ENCODE measurements around the gene PLOD1.

The PLOD1 gene

DNA sequence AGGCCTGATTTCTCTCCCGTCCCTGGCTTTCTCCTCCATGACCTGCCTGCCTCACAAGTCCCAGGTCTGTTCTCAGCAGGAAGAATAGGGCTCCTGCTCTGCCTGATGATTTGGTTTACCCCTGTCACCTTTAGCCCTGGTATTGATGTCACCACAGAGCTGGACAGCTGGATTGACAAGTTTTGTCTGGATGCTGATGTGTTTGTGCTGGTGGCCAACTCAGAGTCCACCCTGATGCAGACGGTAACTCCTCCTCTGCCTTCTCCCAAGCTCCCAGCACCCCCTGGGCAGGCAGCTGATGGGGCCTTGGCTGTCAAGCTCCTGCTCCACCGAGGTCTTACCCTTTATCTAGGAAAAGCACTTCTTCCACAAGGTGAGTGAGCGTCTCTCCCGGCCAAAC, 64.1 kb downstream of the PLOD1 start:
- H3K36me3 ChIP-seq (ENCODE audit: control insufficient read depth, low read length): peaks cover 77% of the 10 kb centered on the region
- no peaks in the 10 kb centered on the region for H3K4me1 ChIP-seq (ENCODE audit: control insufficient read depth, low read length)
- no peaks in the 10 kb centered on the region for H4K20me1 ChIP-seq (ENCODE audit: control insufficient read depth, insufficient read depth, low read depth, low read length)
- H3K9me2 ChIP-seq (replicated peaks; ENCODE audit: control insufficient read depth, low read length): no peaks in the 10 kb centered on the region
- no peak overlapping the region for H3K4me3 ChIP-seq (ENCODE audit: low read length)
- no peaks in the 10 kb centered on the region; the same call in 1 of the 2 replicates for H3F3A ChIP-seq (ENCODE audit: control insufficient read depth, insufficient read depth)
- no peaks in the 10 kb centered on the region for H3K27me3 ChIP-seq (ENCODE audit: control insufficient read depth, low read length)
- no peak overlapping the region for H3K4me2 ChIP-seq (ENCODE audit: low read length)
- no peaks in the 10 kb centered on the region for H3K9me3 ChIP-seq (ENCODE audit: control insufficient read depth, insufficient read depth, low read length)
- H3K27ac ChIP-seq (ENCODE audit: low read depth, low read length): no peak overlapping the region
- no peaks in the 10 kb centered on the region for H3K79me2 ChIP-seq (ENCODE audit: control insufficient read depth, low read length)
- TF ChIP-seq, protein P1, sequence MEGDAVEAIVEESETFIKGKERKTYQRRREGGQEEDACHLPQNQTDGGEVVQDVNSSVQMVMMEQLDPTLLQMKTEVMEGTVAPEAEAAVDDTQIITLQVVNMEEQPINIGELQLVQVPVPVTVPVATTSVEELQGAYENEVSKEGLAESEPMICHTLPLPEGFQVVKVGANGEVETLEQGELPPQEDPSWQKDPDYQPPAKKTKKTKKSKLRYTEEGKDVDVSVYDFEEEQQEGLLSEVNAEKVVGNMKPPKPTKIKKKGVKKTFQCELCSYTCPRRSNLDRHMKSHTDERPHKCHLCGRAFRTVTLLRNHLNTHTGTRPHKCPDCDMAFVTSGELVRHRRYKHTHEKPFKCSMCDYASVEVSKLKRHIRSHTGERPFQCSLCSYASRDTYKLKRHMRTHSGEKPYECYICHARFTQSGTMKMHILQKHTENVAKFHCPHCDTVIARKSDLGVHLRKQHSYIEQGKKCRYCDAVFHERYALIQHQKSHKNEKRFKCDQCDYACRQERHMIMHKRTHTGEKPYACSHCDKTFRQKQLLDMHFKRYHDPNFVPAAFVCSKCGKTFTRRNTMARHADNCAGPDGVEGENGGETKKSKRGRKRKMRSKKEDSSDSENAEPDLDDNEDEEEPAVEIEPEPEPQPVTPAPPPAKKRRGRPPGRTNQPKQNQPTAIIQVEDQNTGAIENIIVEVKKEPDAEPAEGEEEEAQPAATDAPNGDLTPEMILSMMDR (IDR thresholded peaks at IDR 0.05; ENCODE audit: low read depth, low read length, poor library complexity, severe bottlenecking): no peak
- no peak for TF ChIP-seq EZH2phosphoT487 (IDR thresholded peaks at IDR 0.05; ENCODE audit: borderline replicate concordance, low read length)

DNA sequence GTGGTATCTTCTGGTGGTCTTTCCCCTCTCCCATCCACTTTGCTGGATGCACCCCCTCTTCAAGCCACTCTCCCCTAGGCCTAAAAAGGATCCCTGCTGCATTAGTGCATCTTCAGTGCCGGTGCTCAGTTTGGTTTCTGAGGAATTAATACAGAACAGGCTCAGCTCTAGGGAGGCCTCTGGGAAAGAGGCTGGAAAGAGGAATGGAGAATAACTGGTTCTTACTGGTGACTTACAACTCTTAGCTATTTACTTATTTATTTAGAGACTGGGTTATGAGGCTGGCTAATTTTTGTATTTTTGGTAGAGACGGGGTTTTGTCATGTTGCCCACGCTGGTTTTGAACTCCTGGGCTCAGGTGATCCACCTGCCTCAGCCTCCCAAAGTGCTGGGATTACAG, 64.7 kb downstream of the PLOD1 start:
- no peak overlapping the region for H3K27ac ChIP-seq (ENCODE audit: low read depth, low read length)
- H3K79me2 ChIP-seq (ENCODE audit: control insufficient read depth, low read length): no peaks in the 10 kb centered on the region
- H3K4me2 ChIP-seq (ENCODE audit: low read length): no peak overlapping the region
- no peaks in the 10 kb centered on the region for H3K9me3 ChIP-seq (ENCODE audit: control insufficient read depth, insufficient read depth, low read length)
- H3K27me3 ChIP-seq (ENCODE audit: control insufficient read depth, low read length): no peaks in the 10 kb centered on the region
- TF ChIP-seq EZH2phosphoT487 (IDR thresholded peaks at IDR 0.05; ENCODE audit: borderline replicate concordance, low read length): no peak
- TF ChIP-seq, protein P1 (IDR thresholded peaks at IDR 0.05; ENCODE audit: low read depth, low read length, poor library complexity, severe bottlenecking): no peak
- H3K4me1 ChIP-seq (ENCODE audit: control insufficient read depth, low read length): no peaks in the 10 kb centered on the region
- H3K4me3 ChIP-seq (ENCODE audit: low read length): no peak overlapping the region
- H4K20me1 ChIP-seq (ENCODE audit: control insufficient read depth, insufficient read depth, low read depth, low read length): no peaks in the 10 kb centered on the region
- H3K36me3 ChIP-seq (ENCODE audit: control insufficient read depth, low read length): peaks cover 77% of the 10 kb centered on the region
- no peaks in the 10 kb centered on the region; the same call in 1 of the 2 replicates for H3F3A ChIP-seq (ENCODE audit: control insufficient read depth, insufficient read depth)
- H3K9me2 ChIP-seq (replicated peaks; ENCODE audit: control insufficient read depth, low read length): no peaks in the 10 kb centered on the region

DNA sequence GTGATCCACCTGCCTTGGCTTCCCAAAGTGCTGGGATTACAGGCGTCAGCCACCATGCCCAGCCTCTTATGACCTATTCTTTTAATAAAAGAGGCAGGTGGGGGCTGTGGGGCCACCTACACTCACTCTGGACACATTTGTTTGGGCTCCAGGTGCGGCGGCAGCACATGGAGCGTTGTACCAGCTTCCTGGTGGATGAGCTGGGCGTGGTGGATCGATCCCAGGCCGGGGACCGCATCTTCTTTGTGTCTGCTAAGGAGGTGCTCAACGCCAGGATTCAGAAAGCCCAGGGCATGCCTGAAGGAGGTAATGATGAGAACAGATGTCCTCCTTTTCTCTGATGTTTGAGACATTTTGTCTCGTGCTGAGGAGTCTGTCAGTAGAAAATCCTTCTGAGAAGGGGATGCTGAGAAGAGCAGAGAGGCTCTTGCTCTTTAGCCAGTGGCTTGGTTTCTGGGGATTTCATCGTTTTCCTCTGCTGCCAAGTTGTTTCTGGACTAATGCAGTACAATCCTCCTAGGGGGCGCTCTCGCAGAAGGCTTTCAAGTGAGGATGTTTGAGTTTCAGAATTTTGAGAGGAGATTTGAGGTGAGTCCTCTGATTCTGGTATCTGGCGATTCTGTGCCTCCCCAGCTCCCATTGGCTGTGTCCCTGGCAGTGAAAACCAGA, 66.9 kb downstream of the PLOD1 start:
- H3K27ac ChIP-seq (ENCODE audit: low read depth, low read length): no peak overlapping the region
- peaks cover 79% of the 10 kb centered on the region for H3K36me3 ChIP-seq (ENCODE audit: control insufficient read depth, low read length)
- no peaks in the 10 kb centered on the region for H3K79me2 ChIP-seq (ENCODE audit: control insufficient read depth, low read length)
- H3F3A ChIP-seq (ENCODE audit: control insufficient read depth, insufficient read depth): no peaks in the 10 kb centered on the region; the same call in 1 of the 2 replicates
- H3K27me3 ChIP-seq (ENCODE audit: control insufficient read depth, low read length): no peaks in the 10 kb centered on the region
- no peak overlapping the region for H3K4me3 ChIP-seq (ENCODE audit: low read length)
- TF ChIP-seq, protein P1 (IDR thresholded peaks at IDR 0.05; ENCODE audit: low read depth, low read length, poor library complexity, severe bottlenecking): peak; percentile 88
- no peak for TF ChIP-seq EZH2phosphoT487 (IDR thresholded peaks at IDR 0.05; ENCODE audit: borderline replicate concordance, low read length)
- 0 out of 2 replicates have a peak, but pooled peaks cover 2% of the 10 kb centered on the region for H3K4me1 ChIP-seq (ENCODE audit: control insufficient read depth, low read length)
- no peaks in the 10 kb centered on the region for H3K9me3 ChIP-seq (ENCODE audit: control insufficient read depth, insufficient read depth, low read length)
- no peaks in the 10 kb centered on the region for H4K20me1 ChIP-seq (ENCODE audit: control insufficient read depth, insufficient read depth, low read depth, low read length)
- no peaks in the 10 kb centered on the region for H3K9me2 ChIP-seq (replicated peaks; ENCODE audit: control insufficient read depth, low read length)
- H3K4me2 ChIP-seq (ENCODE audit: low read length): no peak overlapping the region
